GM18951 (cell line): ENCODE results near the gene SFT2D2.

Experiments used
- POLR2A ChIP-seq: IDR thresholded peaks from 4 replicates; pipeline ENCODE4 v1.6.1; 2011; ENCODE audit warnings: mild to moderate bottlenecking; ENCODE audit not compliant: insufficient read length, insufficient read depth; ENCODE audit errors: extremely low read depth
- in situ Hi-C: fragments of 300-500 bp; cut with MboI; formaldehyde crosslinking; loops from one replicate; pipeline ENCODE4 v1.12.0; 2022; ENCODE audit warnings: low sequenced_read_pairs, mixed read lengths, inconsistent platforms; ENCODE audit not compliant: unreplicated experiment

SFT2D2 gene

DNA sequence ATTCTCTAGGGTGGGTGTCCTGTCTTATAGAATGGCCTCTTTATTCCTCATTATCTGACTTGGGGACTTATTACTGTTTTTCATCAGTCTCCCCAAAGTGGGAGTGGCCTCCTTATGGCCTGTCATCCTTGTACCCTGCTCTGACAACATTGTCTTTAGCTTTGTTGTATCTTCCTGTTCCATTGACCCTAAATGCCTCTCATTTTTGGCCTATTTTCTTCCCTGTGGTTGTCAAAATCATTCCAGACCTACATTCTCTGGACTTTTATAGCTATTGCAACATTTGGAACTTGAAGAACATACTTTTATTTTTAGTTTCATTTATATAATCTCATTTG lies 9.7 kb downstream of the SFT2D2 start:
- in situ Hi-C loops: no loop called here
- no peak for TF ChIP-seq POLR2A

DNA sequence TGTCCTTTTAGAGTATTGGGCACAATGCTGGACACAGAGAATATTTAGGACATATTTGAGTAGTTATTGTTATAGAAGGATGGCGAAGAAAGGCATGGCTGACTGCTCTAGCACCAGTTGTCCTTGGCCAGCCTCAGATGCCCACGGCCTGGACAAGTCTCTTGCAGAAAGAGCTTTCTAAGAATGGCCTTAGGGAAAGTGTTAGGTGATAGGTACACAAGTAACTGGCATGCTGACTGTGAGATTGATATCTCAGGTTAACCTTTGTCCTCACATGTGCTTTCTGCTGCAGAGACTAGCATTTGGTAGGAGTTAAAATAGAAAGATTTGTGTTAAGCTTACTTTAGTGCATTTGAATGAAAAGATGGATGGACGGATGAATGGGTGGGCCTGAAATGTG lies 10.1 kb downstream of the SFT2D2 start:
- TF ChIP-seq POLR2A: no peak
- in situ Hi-C loops: no loop called here

DNA sequence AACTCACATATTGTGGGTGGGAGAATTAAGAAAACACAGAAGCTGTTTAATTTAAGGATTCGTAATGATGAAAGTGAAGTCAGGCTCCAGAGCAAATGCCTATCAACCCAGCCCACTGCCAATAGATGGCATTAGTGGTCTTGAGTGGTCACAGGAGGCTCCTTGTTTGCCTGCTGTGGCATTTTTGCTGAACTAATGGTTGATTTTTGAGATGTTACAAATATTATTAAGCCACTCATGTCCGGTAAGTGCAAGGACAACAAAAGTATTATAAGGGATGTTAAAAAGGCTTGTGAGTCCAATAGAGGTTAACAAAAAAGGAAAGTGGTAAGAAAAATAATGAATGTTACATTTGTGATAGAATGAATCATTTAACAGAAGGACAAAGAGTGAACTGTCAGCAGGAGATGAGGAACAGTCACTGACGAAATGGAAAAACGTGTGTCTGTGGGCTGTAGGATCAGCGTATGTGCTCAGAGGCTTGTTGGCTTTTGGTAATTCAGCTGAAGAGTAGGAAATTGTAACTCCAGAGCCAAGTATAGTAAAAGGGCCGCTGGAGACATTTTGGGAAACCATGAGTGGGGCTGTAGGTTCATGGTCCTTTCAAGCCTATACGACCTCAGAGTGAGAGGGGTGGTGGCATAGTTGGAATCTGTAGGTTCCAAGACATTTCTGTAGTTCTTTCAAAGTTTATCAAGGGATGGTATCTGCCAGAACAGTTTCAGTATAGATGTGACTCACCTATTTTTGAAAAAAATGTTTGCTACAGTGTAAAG lies 11.2 kb downstream of the SFT2D2 start:
- in situ Hi-C loops: no loop called here

DNA sequence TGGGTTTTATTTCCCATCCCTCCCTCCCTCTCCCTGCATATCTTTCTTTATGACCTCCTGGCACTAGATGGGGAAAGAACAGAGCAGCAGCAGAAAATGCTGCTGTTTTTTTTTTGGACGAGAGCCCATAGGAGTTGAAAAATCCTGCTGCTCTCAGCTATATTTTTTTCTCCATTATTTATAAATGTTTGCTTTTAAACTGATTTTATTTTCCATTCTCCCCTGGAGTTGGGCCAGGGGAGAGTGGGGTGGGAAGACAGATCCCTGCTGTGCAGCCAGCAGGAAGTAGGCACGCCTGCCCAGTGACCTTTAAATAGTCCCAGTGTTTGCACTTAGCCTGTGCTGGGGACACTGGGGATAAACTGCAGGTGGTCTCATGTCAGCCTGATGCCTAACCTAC lies 17.4 kb downstream of the SFT2D2 start:
- TF ChIP-seq POLR2A: no peak
- in situ Hi-C loops: no loop called here

More for the DNA sequence above, 11.2 kb downstream of the SFT2D2 start:
- TF ChIP-seq POLR2A: no peak

DNA sequence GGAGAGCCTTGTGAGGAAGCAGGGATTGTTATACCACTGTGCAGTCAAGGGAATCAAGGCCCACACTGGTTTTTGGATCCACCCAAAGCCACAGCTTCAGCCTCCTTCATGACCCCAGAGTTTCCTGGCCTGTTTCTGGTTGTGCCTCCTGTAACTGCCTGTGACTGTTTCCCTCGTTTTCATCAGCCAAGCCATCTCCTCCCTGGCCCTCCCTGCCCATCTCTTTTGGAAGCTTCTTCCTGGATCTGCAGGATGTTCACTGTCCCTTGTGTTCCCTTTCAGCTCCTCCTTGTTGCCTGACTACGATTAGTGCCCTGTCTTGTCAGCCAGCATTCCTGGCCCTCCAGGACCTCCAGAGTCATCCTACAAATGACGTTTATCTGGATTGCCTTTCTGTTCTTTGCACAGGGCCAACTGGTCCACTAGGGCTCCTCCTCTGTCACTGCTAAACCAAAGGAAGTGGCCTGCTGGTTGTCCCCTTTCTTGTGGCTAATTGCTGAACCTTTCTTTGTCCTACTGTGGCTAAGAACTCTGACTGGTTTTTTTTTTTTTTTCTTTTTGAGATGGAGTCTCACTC lies 17.9 kb downstream of the SFT2D2 start:
- no peak for TF ChIP-seq POLR2A
- in situ Hi-C loops: no loop called here

DNA sequence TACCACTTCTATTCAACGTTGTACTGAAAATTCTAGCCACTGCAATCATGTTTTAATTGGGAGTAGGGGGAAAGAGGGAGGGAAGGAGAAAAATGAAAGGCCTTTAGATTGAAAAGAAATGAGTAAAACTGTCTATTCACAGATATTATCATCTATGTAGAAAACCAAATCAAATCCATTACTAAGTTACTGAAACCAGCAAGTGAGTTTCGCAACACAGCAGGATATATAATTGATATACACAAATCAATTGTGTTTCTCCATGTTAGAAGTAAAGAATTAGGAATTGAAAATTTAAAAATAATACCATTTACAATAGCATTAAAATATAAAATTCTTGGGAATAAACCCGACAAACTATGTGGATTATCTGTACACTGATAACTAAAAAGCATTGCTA lies 19.2 kb downstream of the SFT2D2 start:
- no peak for TF ChIP-seq POLR2A
- in situ Hi-C loops: no loop called here

DNA sequence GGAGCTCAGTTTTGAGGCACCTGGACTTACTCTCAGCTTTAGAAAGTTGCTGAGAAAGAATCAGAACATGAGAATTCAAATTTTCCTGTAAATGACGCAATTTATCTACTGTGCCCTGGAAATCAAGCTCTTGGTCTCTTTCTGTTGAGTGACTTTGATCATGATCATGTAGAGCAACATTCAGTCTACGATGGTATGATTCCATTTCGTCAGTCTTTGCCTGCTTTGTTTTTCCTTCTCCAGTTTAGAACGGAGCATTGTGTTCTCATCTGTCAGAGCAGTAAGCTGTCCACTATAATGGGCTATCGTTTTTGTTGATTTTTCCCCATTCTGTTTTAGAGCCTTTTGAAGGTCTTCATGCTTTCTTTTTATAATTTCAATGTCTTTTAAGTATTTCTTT lies 20.7 kb downstream of the SFT2D2 start:
- in situ Hi-C loops: no loop called here
- no peak for TF ChIP-seq POLR2A

DNA sequence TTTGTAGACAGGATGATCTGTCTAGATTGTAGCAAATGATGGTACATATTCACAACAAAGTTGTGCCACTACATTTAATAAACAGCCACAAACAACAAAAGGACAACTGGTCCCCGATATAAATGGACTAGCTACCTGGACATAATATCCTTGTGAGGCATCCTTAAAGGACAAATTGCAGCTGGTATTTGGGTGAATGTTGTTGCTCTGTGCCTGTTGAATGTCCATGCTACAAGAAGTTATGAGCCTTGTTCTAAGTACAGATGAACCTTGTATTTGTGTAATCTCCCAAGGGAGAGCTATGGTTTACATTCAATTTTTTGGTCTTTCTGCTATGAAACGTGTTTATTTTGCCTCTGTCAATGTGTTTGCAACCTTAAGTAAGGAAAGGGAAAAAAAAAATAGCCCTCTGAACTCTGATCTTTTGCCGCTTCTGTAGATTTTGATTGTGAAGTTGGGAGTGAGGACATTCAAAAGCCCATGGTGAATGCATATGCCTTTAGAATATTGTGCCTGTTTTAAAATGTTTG lies 26.5 kb downstream of the SFT2D2 start:
- in situ Hi-C loops: no loop called here
- TF ChIP-seq POLR2A: no peak

DNA sequence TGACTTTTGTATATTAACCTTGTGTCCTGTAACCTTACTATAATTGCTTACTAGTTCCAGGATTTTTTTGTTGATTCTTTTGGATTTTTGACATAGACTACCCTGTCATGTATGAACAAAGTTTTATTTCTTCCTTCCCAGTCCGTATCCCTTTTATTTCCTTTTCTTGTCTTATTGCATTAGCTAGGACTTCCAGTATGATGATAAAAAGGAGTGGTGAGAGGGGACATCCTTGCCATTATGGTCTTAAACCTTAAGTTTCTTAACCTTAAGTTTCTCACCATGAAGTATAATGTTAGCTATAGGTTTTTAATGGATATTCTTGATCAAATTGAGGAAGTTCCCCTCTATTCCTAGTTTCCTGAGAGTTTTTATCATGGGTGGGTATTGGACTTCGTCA lies 30.4 kb downstream of the SFT2D2 start:
- TF ChIP-seq POLR2A: no peak
- in situ Hi-C loops: no loop called here

DNA sequence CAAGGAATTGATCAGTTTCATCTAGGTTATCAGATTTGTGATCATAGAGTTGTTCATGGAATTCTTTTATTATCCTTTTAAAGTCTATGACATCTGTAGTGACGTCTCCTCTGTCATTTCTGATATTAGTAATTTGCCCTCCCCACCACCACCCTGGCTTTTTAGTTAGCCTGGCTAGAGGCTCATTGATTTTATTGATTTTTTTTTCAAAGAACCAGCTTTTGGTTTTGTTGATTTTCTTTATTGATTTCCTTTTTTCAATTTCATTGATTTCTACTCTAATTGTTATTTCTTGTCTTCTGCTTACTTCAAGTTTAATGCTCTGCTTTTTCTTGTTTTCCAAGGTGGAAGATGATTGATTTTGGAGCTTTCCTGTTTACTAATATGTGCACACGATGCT lies 31.6 kb downstream of the SFT2D2 start:
- in situ Hi-C loops: no loop called here
- TF ChIP-seq POLR2A: no peak

DNA sequence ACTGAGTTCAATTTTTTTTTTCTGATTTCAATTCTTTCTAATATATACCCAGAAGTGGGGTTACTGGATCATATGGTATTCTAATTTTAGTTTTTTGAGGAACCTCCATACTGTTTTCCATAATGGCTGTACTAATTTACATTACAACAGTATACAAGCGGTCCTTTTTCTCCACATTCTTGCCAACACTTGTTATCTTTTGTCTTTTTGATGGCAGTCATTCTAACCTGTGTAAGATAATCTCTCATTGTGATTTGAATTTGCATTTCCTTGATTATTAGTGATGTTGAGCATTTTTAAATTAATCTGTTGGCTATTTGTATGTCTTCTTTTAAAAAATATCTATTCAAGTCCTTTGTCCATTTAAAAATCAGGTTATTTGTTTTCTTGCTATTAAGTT lies 33.8 kb downstream of the SFT2D2 start:
- in situ Hi-C loops: no loop called here
- no peak for TF ChIP-seq POLR2A

DNA sequence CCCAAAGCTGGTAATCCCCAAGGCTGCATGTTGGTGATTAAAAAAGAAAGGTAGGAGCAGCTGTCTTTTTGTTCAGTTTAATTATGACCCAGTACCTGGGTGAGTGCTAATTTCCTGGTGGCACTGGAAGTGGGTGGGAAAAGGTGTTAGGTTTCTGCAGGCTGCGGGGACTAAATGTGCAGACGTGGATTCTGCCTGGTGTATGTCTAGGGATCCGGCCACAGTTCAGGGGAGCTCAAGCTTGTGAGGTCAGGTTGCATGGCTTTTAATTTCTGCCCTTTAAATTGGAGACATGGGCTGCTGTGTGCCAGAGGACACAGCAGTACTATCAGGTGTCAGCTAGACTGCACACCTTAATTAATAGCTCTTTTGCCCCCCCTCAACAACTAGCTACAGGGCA lies 34.6 kb downstream of the SFT2D2 start:
- no peak for TF ChIP-seq POLR2A
- in situ Hi-C loops: no loop called here

DNA sequence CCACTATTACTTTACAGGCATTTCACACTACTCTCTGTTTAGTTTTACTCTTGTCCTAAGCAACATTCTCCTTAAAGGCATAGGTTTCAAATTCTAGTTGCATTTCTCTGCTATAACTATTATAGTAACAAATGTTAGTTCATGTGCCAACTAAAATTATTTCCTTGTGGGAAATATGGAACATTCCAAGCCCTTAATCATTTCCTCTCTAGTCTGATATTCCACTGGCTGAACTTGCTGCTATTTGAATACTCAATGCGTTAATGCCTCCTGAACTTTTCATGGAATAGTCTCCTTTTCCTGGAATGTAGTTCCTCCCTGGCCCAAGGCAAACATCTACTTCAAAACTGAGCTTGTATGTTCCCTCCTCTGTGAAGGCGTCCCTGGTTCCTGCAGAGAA lies 35.6 kb downstream of the SFT2D2 start:
- TF ChIP-seq POLR2A: no peak
- in situ Hi-C loops: no loop called here

DNA sequence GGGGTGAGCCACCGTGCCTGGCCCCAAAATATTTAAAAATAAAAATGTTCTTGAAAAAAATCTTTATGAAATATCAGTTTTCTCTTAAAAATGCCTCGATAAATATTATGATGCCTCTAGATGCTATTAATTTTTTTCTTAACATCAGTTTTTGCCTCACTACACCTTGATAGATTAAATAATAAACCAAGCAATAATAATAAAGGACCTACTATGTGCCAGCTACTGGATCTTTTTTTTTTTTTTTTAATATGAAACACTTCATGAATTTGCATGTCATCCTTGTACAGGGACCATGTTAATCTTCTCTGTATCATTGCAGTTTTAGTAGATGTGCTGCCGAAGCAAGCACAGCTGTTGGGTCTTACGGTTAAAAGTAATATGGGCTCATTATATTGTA lies 37.3 kb downstream of the SFT2D2 start:
- in situ Hi-C loops: no loop called here
- no peak for TF ChIP-seq POLR2A

DNA sequence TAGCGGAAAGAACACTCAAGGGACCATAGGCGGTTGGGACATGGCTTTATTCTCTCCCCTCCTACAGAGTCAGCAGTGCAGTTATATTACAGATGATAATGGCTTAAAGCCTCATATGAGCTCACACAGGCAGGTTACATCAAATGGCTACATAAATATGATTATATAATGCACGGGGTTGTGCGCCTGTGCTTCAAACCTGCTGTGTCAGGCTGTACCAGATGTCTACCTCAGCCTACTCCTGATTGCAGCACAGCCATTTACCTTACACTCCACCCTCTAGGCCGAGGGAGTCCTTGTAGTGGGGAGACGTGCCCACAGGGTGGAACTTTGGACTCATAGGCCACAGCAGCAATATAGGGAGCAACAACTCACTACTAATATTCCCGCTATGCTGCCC lies 38.5 kb downstream of the SFT2D2 start:
- in situ Hi-C loops: no loop called here
- TF ChIP-seq POLR2A: no peak

DNA sequence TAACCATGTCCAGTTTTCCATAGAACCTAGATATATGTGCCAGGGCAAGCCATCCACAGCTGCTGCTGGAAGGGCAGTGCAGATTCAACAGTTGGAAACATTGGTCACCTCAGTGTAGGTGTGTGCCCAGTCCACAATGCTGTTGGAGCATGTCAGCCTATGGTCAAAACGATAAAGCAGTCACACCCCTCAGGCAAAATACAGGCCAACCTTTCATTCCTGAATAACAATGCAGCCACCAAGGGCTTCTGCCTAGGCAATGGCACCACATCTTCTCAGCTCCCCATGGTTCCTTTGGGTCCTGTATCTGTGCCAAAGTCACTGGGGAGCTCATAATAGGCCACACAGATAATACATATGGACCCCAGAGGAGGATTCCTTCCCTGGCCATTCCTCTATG lies 39.8 kb downstream of the SFT2D2 start:
- no peak for TF ChIP-seq POLR2A
- in situ Hi-C loops: no loop called here
